ENCODE results near the gene RASSF7. TPM values are rescaled to one million over a fixed set of nuclear protein-coding genes. Genes with fewer than 3 reads are reported as not detected.

Gene RASSF7
- total and polyA plus RNA-seq, 2 donors (not counting 3 experiments of a cell fraction or from before 2014, with no cell fraction given): 14.1 to 19.9 TPM

- H3K9ac ChIP-seq (replicated peaks; ENCODE audit: extremely low read depth, insufficient read depth, low read length): no peak overlapping the region
- DNase-seq (ENCODE audit: low read depth, low spot score) (no peak), FAIRE-seq (no peak)
- no peaks in the 10 kb centered on the region for H3K9me3 ChIP-seq (replicated peaks; ENCODE audit: control insufficient read depth, insufficient read depth, low read length)
- intact Hi-C loops (cut with micrococcal nuclease): no loop called here
- H3K27ac ChIP-seq (ENCODE audit: insufficient read depth, low read depth, low read length): no peak overlapping the region
- H2AFZ ChIP-seq (ENCODE audit: low read depth, low read length): no peak overlapping the region
- no peak overlapping the region for H3K4me3 ChIP-seq (replicated peaks in 1 of 3; ENCODE audit: insufficient read depth in 1 of 3, low read depth in 1 of 3, low read length in 3 of 3)
- H3K4me2 ChIP-seq (ENCODE audit: insufficient read depth, low read length): no peak overlapping the region
- H3K4me1 ChIP-seq (ENCODE audit: control insufficient read depth, extremely low read depth, insufficient read depth, low read length): peaks cover 2% of the 10 kb centered on the region
- ChIA-PET POLR2A (no interaction called here), CTCF (no interaction called here)
- no peaks in the 10 kb centered on the region for H3K9me1 ChIP-seq (replicated peaks; ENCODE audit: control insufficient read depth, extremely low read depth, insufficient read depth, low read length)
- peaks cover 9% of the 10 kb centered on the region for H3K79me2 ChIP-seq (ENCODE audit: control insufficient read depth, insufficient read depth, low read length)
- H3K36me3 ChIP-seq (ENCODE audit: control insufficient read depth in 2 of 2, extremely low read depth in 1 of 2, insufficient read depth in 2 of 2, low read length in 2 of 2): peaks cover 24 to 47% of the 10 kb centered on the region in 2 experiments
- H3K27me3 ChIP-seq (ENCODE audit: control insufficient read depth in 2 of 2, insufficient read depth in 2 of 2, low read length in 2 of 2): no peaks in the 10 kb centered on the region
- H4K20me1 ChIP-seq (replicated peaks; ENCODE audit: control insufficient read depth, extremely low read depth, insufficient read depth, low read length): no peaks in the 10 kb centered on the region
- dilution Hi-C loops (cut with MboI; ENCODE audit: extremely low pct_ligation_motif_present, low sequenced_read_pairs): no loop called here
- TF ChIP-seq POLR2AphosphoS5 (IDR thresholded peaks at IDR 0.05; ENCODE audit: insufficient read depth, low read depth, low read length) (no peak), GATA2 (IDR thresholded peaks at IDR 0.05; ENCODE audit: insufficient read depth, insufficient read length, low read depth, low read length) (no peak), JUN (IDR thresholded peaks at IDR 0.05; ENCODE audit: borderline replicate concordance, insufficient read depth, insufficient read length, low read depth) (no peak), MYC (IDR thresholded peaks at IDR 0.05; ENCODE audit: low read depth, low read length) (no peak)
- BruUV-seq (replicated peaks): no TSS peak
These were observed 32.1 kb downstream of the RASSF7 start for GRCh38 chr11:592918-593317.

GRCh38 chr11:593347-593746 lies 32.6 kb downstream of the RASSF7 start:
- intact Hi-C loops (cut with micrococcal nuclease) (no loop called here), dilution Hi-C loops (cut with MboI; ENCODE audit: extremely low pct_ligation_motif_present, low sequenced_read_pairs) (no loop called here)
- Histone ChIP-seq H3K36me3 (ENCODE audit: control insufficient read depth in 2 of 2, extremely low read depth in 1 of 2, insufficient read depth in 2 of 2, low read length in 2 of 2) (peaks cover 24 to 48% of the 10 kb centered on the region in 2 experiments), H3K9me3 (replicated peaks; ENCODE audit: control insufficient read depth, insufficient read depth, low read length) (no peaks in the 10 kb centered on the region), H2AFZ (ENCODE audit: low read depth, low read length) (no peak overlapping the region), H3K79me2 (ENCODE audit: control insufficient read depth, insufficient read depth, low read length) (peaks cover 7% of the 10 kb centered on the region), H3K4me3 (replicated peaks in 1 of 3; ENCODE audit: insufficient read depth in 1 of 3, low read depth in 1 of 3, low read length in 3 of 3) (no peak overlapping the region), H3K4me2 (ENCODE audit: insufficient read depth, low read length) (no peak overlapping the region), H3K9me1 (replicated peaks; ENCODE audit: control insufficient read depth, extremely low read depth, insufficient read depth, low read length) (no peaks in the 10 kb centered on the region), H3K4me1 (ENCODE audit: control insufficient read depth, extremely low read depth, insufficient read depth, low read length) (no peaks in the 10 kb centered on the region), H3K9ac (replicated peaks; ENCODE audit: extremely low read depth, insufficient read depth, low read length) (no peak overlapping the region), H3K27me3 (ENCODE audit: control insufficient read depth in 2 of 2, insufficient read depth in 2 of 2, low read length in 2 of 2) (no peaks in the 10 kb centered on the region), H3K27ac (ENCODE audit: insufficient read depth, low read depth, low read length) (no peak overlapping the region), H4K20me1 (replicated peaks; ENCODE audit: control insufficient read depth, extremely low read depth, insufficient read depth, low read length) (no peaks in the 10 kb centered on the region)
- no peak for FAIRE-seq
- no peak for DNase-seq (ENCODE audit: low read depth, low spot score)
- TF ChIP-seq POLR2AphosphoS5 (IDR thresholded peaks at IDR 0.05; ENCODE audit: insufficient read depth, low read depth, low read length): no peak
- no peak for TF ChIP-seq CTCF (IDR thresholded peaks at IDR 0.05; ENCODE audit: extremely low read depth in 1 of 2, insufficient read depth in 1 of 2, low read depth in 1 of 2, low read length in 2 of 2)
- TF ChIP-seq JUN (IDR thresholded peaks at IDR 0.05; ENCODE audit: borderline replicate concordance, insufficient read depth, insufficient read length, low read depth): no peak
- no peak for TF ChIP-seq EZH2 (IDR thresholded peaks at IDR 0.05; ENCODE audit: borderline replicate concordance, low read depth, low read length, severe bottlenecking)
- no peak for TF ChIP-seq GATA2 (IDR thresholded peaks at IDR 0.05; ENCODE audit: insufficient read depth, insufficient read length, low read depth, low read length)
- TF ChIP-seq POLR2A (IDR thresholded peaks at IDR 0.05; ENCODE audit: low read depth, low read length): no peak
- no peak for TF ChIP-seq MAX (IDR thresholded peaks at IDR 0.05; ENCODE audit: insufficient read depth, insufficient read length)
- CTCF ChIA-PET: no interaction called here
- POLR2A ChIA-PET: no interaction called here
- no TSS peak for BruUV-seq (replicated peaks)
